ENCODE measurements around the gene TNC.

GRCh38 chr9:115117999-115118878 lies at the start of gene TNC:
- TF ChIP-seq EZH2phosphoT487 (IDR thresholded peaks at IDR 0.05; ENCODE audit: borderline replicate concordance, low read length), result no peak
- no peak for TF ChIP-seq CTCF (IDR thresholded peaks at IDR 0.05; ENCODE audit: low read depth, low read length, poor library complexity, severe bottlenecking)
